Tibial nerve (tissue), 4 donors: ENCODE measurements around the gene MAP2K2. TPM values are rescaled to one million over a fixed set of nuclear protein-coding genes. Genes with fewer than 3 reads are reported as not detected.

Experiments
- DNase-seq, 2 donors: peaks; one replicate each; pipeline ENCODE4 v3.0.0-alpha.2; 2019; ENCODE audit warnings: low spot score in 2 of 2
- H3K27ac ChIP-seq, 4 donors: fragments of 200-600 bp; sonication (generic) in 3 of 4; one replicate each; pipeline ENCODE4 v1.5.1; 2017 to 2019; ENCODE audit warnings: mild to moderate bottlenecking in 1 of 4
- H3K27me3 ChIP-seq, 2 donors: fragments of 200-600 bp; sonication (generic) in 1 of 2; one replicate each; pipeline versions ENCODE4 v1.5.1 to v1.6.0; 2017 to 2019
- H3K36me3 ChIP-seq, 3 donors: fragments of 200-600 bp; sonication (generic); one replicate each; pipeline ENCODE4 v1.5.1; 2018 to 2019
- H3K4me1 ChIP-seq, 4 donors: fragments of 200-600 bp; sonication (generic) in 3 of 4; one replicate each; pipeline ENCODE4 v1.5.1; 2017 to 2019
- H3K4me3 ChIP-seq, 4 donors: fragments of 200-600 bp; sonication (generic) in 3 of 4; one replicate each; pipeline ENCODE4 v1.5.1; 2017 to 2019; ENCODE audit warnings: mild to moderate bottlenecking in 1 of 4, moderate library complexity in 1 of 4
- H3K9me3 ChIP-seq, 4 donors: fragments of 200-600 bp; sonication (generic) in 3 of 4; one replicate each; pipeline ENCODE4 v1.5.1; 2017 to 2019
- CTCF ChIP-seq, 5 experiments: fragments of 200-600 bp in 3 of 5; fragments of 450-650 bp in 2 of 5; sonication (generic) in 3 of 5; IDR thresholded peaks; one replicate each; pipeline ENCODE4 v1.5.1; 2016 to 2019; ENCODE audit warnings: antibody characterized with exemption in 5 of 5, mild to moderate bottlenecking in 3 of 5, moderate library complexity in 2 of 5
- EP300 ChIP-seq, 2 donors: sonication (generic); formaldehyde crosslinking; IDR thresholded peaks; one replicate each; pipeline ENCODE4 v1.6.1; 2017; ENCODE audit warnings: antibody characterized with exemption in 2 of 2, mild to moderate bottlenecking in 1 of 2
- POLR2A ChIP-seq, 2 donors: fragments of 450-650 bp; IDR thresholded peaks; one replicate each; pipeline ENCODE4 v1.6.1; 2017; ENCODE audit warnings: antibody characterized with exemption in 2 of 2, mild to moderate bottlenecking in 2 of 2, moderate library complexity in 2 of 2
- WGBS, 2 donors: methylation state at CpG; one replicate each; pipeline ENCODE4 v1.1.5; 2018; 5-methylcytosine and 5-hydroxymethylcytosine counted together
- total RNA-seq, 4 donors: library from RNA; depleted of rRNA; stranded (reverse); fragments of >200 nt; gene quantifications; one replicate each; pipeline ENCODE4 v1.1.0, GENCODE V29; 2016

The MAP2K2 gene
- total RNA-seq, 4 donors from 2014 or later, result 36.9 to 128 (median 75.0) TPM

- Histone ChIP-seq H3K27ac (peak overlapping the region; percentile 88 to 99 (median 94)), H3K9me3 (no peaks in the 10 kb centered on the region), H3K36me3 (no peaks in the 10 kb centered on the region), H3K4me1 (peaks cover 0 to 28% (median 17%) of the 10 kb centered on the region in 4 donors), H3K4me3 (peak overlapping the region; percentile 74 to 100 (median 96)), H3K27me3 (no peaks in the 10 kb centered on the region)
- WGBS, 2 donors, result 20 to 27% methylated on average over 30 to 31 of the region's 31 CpGs
- DNase-seq, result no peak
- TF ChIP-seq CTCF (IDR thresholded peaks at IDR 0.05) (no peak), POLR2A (IDR thresholded peaks at IDR 0.05) (no peak), EP300 (IDR thresholded peaks at IDR 0.05) (no peak)
Measured at GRCh38 chr19:4068047-4068966, 55.6 kb downstream of the MAP2K2 start.

GRCh38 chr19:4067396-4068046 lies 56.4 kb downstream of the MAP2K2 start:
- peak overlapping the region; percentile 74 to 100 (median 96) for H3K4me3 ChIP-seq
- peaks cover 0 to 36% (median 24%) of the 10 kb centered on the region in 4 donors for H3K4me1 ChIP-seq
- no peak for DNase-seq
- peak overlapping the region; percentile 88 to 99 (median 94) for H3K27ac ChIP-seq
- TF ChIP-seq CTCF (IDR thresholded peaks at IDR 0.05) (no peak), EP300 (IDR thresholded peaks at IDR 0.05) (peak in 1 of 2 donors; percentile 32)
- no peaks in the 10 kb centered on the region for H3K27me3 ChIP-seq
- H3K36me3 ChIP-seq, result no peaks in the 10 kb centered on the region
- no peaks in the 10 kb centered on the region for H3K9me3 ChIP-seq
- WGBS, 2 donors, result 1 to 3% methylated on average over 18 to 33 of the region's 58 CpGs

DNA sequence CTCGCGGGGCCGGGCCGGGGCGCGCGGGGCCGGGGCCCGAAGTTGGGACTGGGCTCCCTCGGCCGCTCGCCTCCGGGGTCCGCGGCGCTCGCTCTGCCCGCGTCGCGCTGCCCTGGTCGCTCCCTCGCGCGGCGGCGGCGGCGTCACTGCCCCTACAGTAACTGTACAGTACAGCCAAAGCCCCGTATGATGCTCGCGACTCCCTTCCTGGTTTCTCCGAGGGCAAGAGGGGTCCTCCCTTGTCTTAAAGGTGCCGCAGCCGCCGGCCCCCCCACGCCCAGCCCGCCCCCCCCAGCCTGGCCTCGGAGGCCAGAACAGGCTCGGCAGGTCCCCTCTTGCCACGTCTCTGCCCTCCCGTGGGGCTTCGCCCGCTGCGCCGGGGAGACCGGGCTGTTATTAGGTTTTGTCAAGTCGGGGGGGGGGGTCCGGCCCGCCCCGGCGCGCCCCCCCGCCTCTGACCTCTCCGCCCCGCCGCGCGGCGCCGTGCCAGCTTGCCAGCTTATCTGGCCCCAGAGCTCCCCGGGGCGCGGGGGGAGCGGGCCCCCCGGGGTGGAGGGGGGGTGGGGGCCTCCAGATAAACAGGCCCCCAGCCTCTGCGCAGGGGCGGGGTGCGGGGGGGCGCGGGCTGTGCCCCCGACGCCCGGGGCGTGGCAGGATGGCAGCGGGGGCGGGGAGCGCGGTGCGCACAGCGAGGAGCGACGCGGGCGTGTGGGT lies 57.1 kb downstream of the MAP2K2 start, which contains the start of gene ZBTB7A:
ZBTB7A (minus strand) TSS at position 218 of the 714 bp plus-strand sequence. CDS start 11,667 bp downstream, outside the sequence.
- Histone ChIP-seq H3K4me3 (peak within 1 kb of the TSS; percentile 93 to 100 (median 96)), H3K27ac (peak within 1 kb of the TSS; percentile 88 to 100 (median 94)), H3K9me3 (no peaks in the 10 kb centered on the region), H3K4me1 (peaks cover 0 to 43% (median 31%) of the 10 kb centered on the region in 4 donors), H3K27me3 (no peaks in the 10 kb centered on the region), H3K36me3 (no peaks in the 10 kb centered on the region)
- WGBS, 2 donors, result 0% methylated on average over 4 to 24 of the region's 85 CpGs
- peak; percentile 74 to 77 for DNase-seq
- TF ChIP-seq POLR2A (IDR thresholded peaks at IDR 0.05) (no peak), CTCF (IDR thresholded peaks at IDR 0.05) (peak in 2 of 5 experiments; percentile 26 to 29), EP300 (IDR thresholded peaks at IDR 0.05) (peak in 1 of 2 donors; percentile 43)

DNA sequence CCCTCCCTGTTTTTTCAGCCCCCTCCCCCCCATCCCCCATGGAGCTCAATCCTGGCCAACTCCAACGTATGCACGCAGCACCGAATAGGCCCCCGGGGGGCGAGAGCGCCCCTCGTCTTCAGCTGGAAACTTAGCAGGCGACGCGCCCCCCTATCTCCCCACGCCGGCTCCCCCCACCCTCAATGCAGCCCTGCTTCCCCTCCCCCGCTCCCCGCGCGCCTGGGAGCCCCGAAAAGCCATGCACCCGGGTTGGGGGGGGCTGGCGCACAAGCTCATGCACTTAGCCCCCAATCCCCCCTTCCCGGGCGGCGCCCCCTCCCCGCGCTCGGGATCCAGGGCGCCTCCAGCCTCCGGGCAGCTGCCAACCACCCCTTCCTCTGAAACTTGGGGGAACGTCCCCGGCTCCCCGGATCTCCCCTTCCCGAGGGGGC lies 57.7 kb downstream of the MAP2K2 start:
- TF ChIP-seq POLR2A (IDR thresholded peaks at IDR 0.05) (no peak), CTCF (IDR thresholded peaks at IDR 0.05) (no peak), EP300 (IDR thresholded peaks at IDR 0.05) (no peak)
- Histone ChIP-seq H3K27me3 (no peaks in the 10 kb centered on the region), H3K9me3 (no peaks in the 10 kb centered on the region), H3K4me3 (peak overlapping the region; percentile 93 to 100 (median 96)), H3K4me1 (peaks cover 0 to 49% (median 38%) of the 10 kb centered on the region in 4 donors), H3K27ac (peak overlapping the region; percentile 88 to 99 (median 94)), H3K36me3 (no peaks in the 10 kb centered on the region)
- WGBS, 2 donors, result 0% methylated on average over 3 of the region's 31 CpGs; no CpG with 5 or more reads in 1 of the 2 donors
- no peak for DNase-seq
